Keratinocyte (primary cell): Measurements from ENCODE around the gene ASAH2. TPM values are rescaled to one million over a fixed set of nuclear protein-coding genes. Genes with fewer than 3 reads are reported as not detected.

Experiments
- DNase-seq: peaks from one replicate; pipeline ENCODE4 v3.0.0-alpha.2; 2011; ENCODE audit warnings: low read depth, missing footprints, low spot score
- FAIRE-seq: peaks from 2 replicates; lab custom pipeline; 2011; peaks lifted over from hg19 to GRCh38; lab: Jason Lieb, UNC
- H2AFZ ChIP-seq: 2 replicates; pipeline ENCODE4 v1.6.0; 2012; ENCODE audit warnings: low read length, control low read depth, inconsistent platforms; ENCODE audit not compliant: control insufficient read depth
- H3K27ac ChIP-seq: 2 replicates; pipeline ENCODE4 v1.5.1; 2011; ENCODE audit warnings: low read length; ENCODE audit not compliant: control insufficient read depth, insufficient read depth
- H3K27me3 ChIP-seq: 3 replicates; pipeline ENCODE4 v1.6.0; 2011; ENCODE audit warnings: low read length; ENCODE audit not compliant: control insufficient read depth, insufficient read depth; ENCODE audit errors: extremely low read depth
- H3K36me3 ChIP-seq, 2 experiments: 2 replicates in 1 of 2; 3 replicates in 1 of 2; pipeline ENCODE4 v1.5.1; 2011; ENCODE audit warnings: low read length in 2 of 2, mild to moderate bottlenecking in 1 of 2; ENCODE audit not compliant: control insufficient read depth in 2 of 2, insufficient read depth in 2 of 2; ENCODE audit errors: extremely low read depth in 1 of 2
- H3K4me1 ChIP-seq: 3 replicates; pipeline ENCODE4 v1.5.1; 2011; ENCODE audit warnings: low read length; ENCODE audit not compliant: control insufficient read depth, insufficient read depth; ENCODE audit errors: extremely low read depth
- H3K4me2 ChIP-seq: 3 replicates; pipeline ENCODE4 v1.6.0; 2011; ENCODE audit warnings: low read depth, low read length; ENCODE audit not compliant: control insufficient read depth, insufficient read depth; ENCODE audit errors: extremely low read depth
- H3K4me3 ChIP-seq, 3 experiments: fragments of 200-600 bp in 1 of 3; sonication (generic) in 1 of 3; 2 replicates in 2 of 3; 3 replicates in 1 of 3; pipeline ENCODE4 v1.5.1; 2011 to 2016; ENCODE audit warnings: low read length in 3 of 3, mild to moderate bottlenecking in 3 of 3, control low read depth in 2 of 3, inconsistent platforms in 1 of 3, low read depth in 1 of 3, mixed read lengths in 1 of 3, mixed run types in 1 of 3, moderate library complexity in 1 of 3; ENCODE audit not compliant: control insufficient read depth in 2 of 3, insufficient read depth in 2 of 3; ENCODE audit errors: extremely low read depth in 1 of 3
- H3K79me2 ChIP-seq: 2 replicates; pipeline ENCODE4 v1.6.0; 2012; ENCODE audit warnings: low read length; ENCODE audit not compliant: control insufficient read depth, insufficient read depth
- H3K9ac ChIP-seq: 3 replicates; pipeline ENCODE4 v1.6.0; 2011; ENCODE audit warnings: low read length; ENCODE audit not compliant: control insufficient read depth, insufficient read depth; ENCODE audit errors: extremely low read depth
- H3K9me1 ChIP-seq: 3 replicates; pipeline ENCODE4 v1.6.0; 2011; ENCODE audit warnings: low read length; ENCODE audit not compliant: control insufficient read depth, insufficient read depth; ENCODE audit errors: extremely low read depth
- H3K9me3 ChIP-seq: 2 replicates; pipeline ENCODE4 v1.5.1; 2012; ENCODE audit warnings: low read depth, low read length; ENCODE audit not compliant: control insufficient read depth
- H4K20me1 ChIP-seq: 3 replicates; pipeline ENCODE4 v1.6.0; 2011; ENCODE audit warnings: low read length; ENCODE audit not compliant: control insufficient read depth, insufficient read depth; ENCODE audit errors: extremely low read depth
- CTCF ChIP-seq, 3 experiments: IDR thresholded peaks in 1 of 3; conservative IDR thresholded peaks in 1 of 3; optimal IDR thresholded peaks in 1 of 3; 2 replicates in 2 of 3; 3 replicates in 1 of 3; pipeline versions ENCODE3 to v1.5.1; 2011; ENCODE audit warnings: low read length in 3 of 3, mild to moderate bottlenecking in 3 of 3, moderate library complexity in 2 of 3, control low read depth in 1 of 3, inconsistent platforms in 1 of 3; ENCODE audit not compliant: insufficient read depth in 2 of 3; ENCODE audit errors: extremely low read depth in 1 of 3
- EZH2 ChIP-seq: IDR thresholded peaks from one replicate; pipeline ENCODE4 v1.6.1; 2012; ENCODE audit warnings: inconsistent platforms, mild to moderate bottlenecking, low read length, moderate library complexity
- dilution Hi-C: fragments of 300-500 bp; cut with MboI; formaldehyde crosslinking; loops from one replicate; pipeline ENCODE4 v1.7.0; 2020; ENCODE audit warnings: low sequenced_read_pairs; ENCODE audit not compliant: extremely low pct_ligation_motif_present
- polyA plus RNA-seq, 5 experiments: library from polyadenylated mRNA; depleted of rRNA in 3 of 5; stranded (reverse) in 3 of 5; stranded (forward) in 1 of 5; unstranded in 1 of 5; fragments of >200 nt; gene quantifications; 1 replicate in 1 of 5; 2 replicates in 3 of 5; 3 replicates in 1 of 5; pipeline versions ENCODE4 v1.2.1 to v1.2.3, GENCODE V29; 2011 to 2012; ENCODE audit warnings: missing spikeins in 2 of 5, low read depth in 1 of 5, low replicate concordance in 1 of 5

The ASAH2 gene
- polyA plus RNA-seq, 1 donor (not counting 4 experiments of a cell fraction or from before 2014, with no cell fraction given), result 4.7 TPM

- dilution Hi-C loops, result no loop called here
- Histone ChIP-seq H3K27ac (no peak overlapping the region), H3K27me3 (peaks cover 13% of the 10 kb centered on the region), H3K4me3 (no peak overlapping the region), H3K4me1 (no peaks in the 10 kb centered on the region), H3K9me3 (no peaks in the 10 kb centered on the region), H3K79me2 (no peaks in the 10 kb centered on the region), H3K9ac (no peak overlapping the region), H4K20me1 (no peaks in the 10 kb centered on the region), H2AFZ (no peak overlapping the region), H3K9me1 (no peaks in the 10 kb centered on the region), H3K36me3 (no peaks in the 10 kb centered on the region), H3K4me2 (no peak overlapping the region)
- no peak for TF ChIP-seq CTCF (optimal IDR thresholded peaks at IDR 0.05 in 1 of 3, IDR thresholded peaks at IDR 0.05 in 1 of 3, conservative IDR thresholded peaks at IDR 0.05 in 1 of 3; ENCODE audit: extremely low read depth in 1 of 3, insufficient read depth in 2 of 3, low read length in 3 of 3)
- TF ChIP-seq EZH2, result no peak
- no peak for DNase-seq
- no peak for FAIRE-seq
These were observed 28.2 kb upstream of the ASAH2 start for GRCh38 chr10:50279489-50279888.

- Histone ChIP-seq H3K27me3 (peaks cover 13% of the 10 kb centered on the region), H3K36me3 (no peaks in the 10 kb centered on the region), H3K4me3 (no peak overlapping the region), H3K9me1 (no peaks in the 10 kb centered on the region), H3K9ac (no peak overlapping the region), H4K20me1 (no peaks in the 10 kb centered on the region), H3K4me1 (no peaks in the 10 kb centered on the region), H3K27ac (no peak overlapping the region), H3K9me3 (no peaks in the 10 kb centered on the region), H2AFZ (no peak overlapping the region), H3K4me2 (no peak overlapping the region), H3K79me2 (no peaks in the 10 kb centered on the region)
- no peak for DNase-seq
- dilution Hi-C loops, result no loop called here
- TF ChIP-seq CTCF (optimal IDR thresholded peaks at IDR 0.05 in 1 of 3, IDR thresholded peaks at IDR 0.05 in 1 of 3, conservative IDR thresholded peaks at IDR 0.05 in 1 of 3; ENCODE audit: extremely low read depth in 1 of 3, insufficient read depth in 2 of 3, low read length in 3 of 3) (peak; percentile 55 to 79 (median 63)), EZH2 (no peak)
- no peak for FAIRE-seq
These were observed 24.4 kb upstream of the ASAH2 start for GRCh38 chr10:50275650-50276235.
